Smooth muscle cell (in vitro differentiated cells): Measurements from ENCODE around the gene ZNF729. TPM values are rescaled to one million over a fixed set of nuclear protein-coding genes. Genes with fewer than 3 reads are reported as not detected.

Experiments
- DNase-seq: peaks from one replicate; lab custom pipeline; 2025; ENCODE audit not compliant: unreplicated experiment; lab: John Stamatoyannopoulos, UW
- H2AFZ ChIP-seq: fragments of 200-600 bp; sonication (generic); 2 replicates; pipeline ENCODE4 v1.6.0; 2016; ENCODE audit warnings: antibody characterized with exemption, low read depth, mild to moderate bottlenecking
- H3F3A ChIP-seq: fragments of 200-600 bp; sonication (generic); 2 replicates; pipeline ENCODE4 v1.6.0; 2017; ENCODE audit warnings: antibody characterized with exemption, low read depth
- H3K27ac ChIP-seq: fragments of 200-600 bp; sonication (generic); 2 replicates; pipeline ENCODE4 v1.5.1; 2016; ENCODE audit warnings: low read depth, mild to moderate bottlenecking
- H3K27me3 ChIP-seq: fragments of 200-600 bp; sonication (generic); 2 replicates; pipeline ENCODE4 v1.6.1; 2016; ENCODE audit warnings: low read depth, mild to moderate bottlenecking
- H3K36me3 ChIP-seq: fragments of 200-600 bp; sonication (generic); 2 replicates; pipeline ENCODE4 v1.5.1; 2016; ENCODE audit warnings: low read depth
- H3K4me1 ChIP-seq: fragments of 200-600 bp; sonication (generic); 2 replicates; pipeline ENCODE4 v1.5.1; 2016; ENCODE audit warnings: low read depth
- H3K4me2 ChIP-seq: fragments of 200-600 bp; sonication (generic); 2 replicates; pipeline ENCODE4 v1.6.0; 2016; ENCODE audit warnings: mild to moderate bottlenecking
- H3K4me3 ChIP-seq: fragments of 200-600 bp; sonication (generic); 2 replicates; pipeline ENCODE4 v1.5.1; 2016; ENCODE audit warnings: mild to moderate bottlenecking
- H3K79me2 ChIP-seq: fragments of 200-600 bp; sonication (generic); 2 replicates; pipeline ENCODE4 v1.6.0; 2016; ENCODE audit warnings: low read depth, mild to moderate bottlenecking
- H3K9ac ChIP-seq: fragments of 200-600 bp; sonication (generic); 2 replicates; pipeline ENCODE4 v1.6.0; 2016; ENCODE audit warnings: low read depth
- H3K9me3 ChIP-seq: fragments of 200-600 bp; sonication (generic); replicated peaks from 2 replicates; pipeline ENCODE4 v1.5.1; 2016; ENCODE audit warnings: low read depth
- H4K20me1 ChIP-seq: fragments of 200-600 bp; sonication (generic); 2 replicates; pipeline ENCODE4 v1.6.0; 2016; ENCODE audit warnings: low read depth
- CTCF ChIP-seq: fragments of 200-600 bp; sonication (generic); IDR thresholded peaks from 2 replicates; pipeline ENCODE4 v1.5.1; 2017; ENCODE audit warnings: borderline replicate concordance, mild to moderate bottlenecking, antibody characterized with exemption; ENCODE audit not compliant: insufficient read depth, poor library complexity, severe bottlenecking
- WGBS: methylation state at CpG from one replicate; pipeline ENCODE4 v1.1.7; 2016; ENCODE audit warnings: low lambda C conversion rate; 5-methylcytosine and 5-hydroxymethylcytosine counted together
- polyA plus RNA-seq: library from polyadenylated mRNA; unstranded; fragments of >200 nt; fragmentation: Nextera tagmentation; extraction: Ambion mirVana; gene quantifications from 2 replicates; pipeline ENCODE4 v1.2.1, GENCODE V29; 2016
- total RNA-seq: library from RNA; depleted of rRNA; stranded (reverse); fragments of >200 nt; gene quantifications from 2 replicates; pipeline ENCODE4 v1.2.3, GENCODE V29; 2014

ZNF729 gene
- total RNA-seq (not detected in 2 replicates), polyA plus RNA-seq (not detected in 2 replicates)

GRCh38 chr19:22286151-22286810 lies at the start of gene ZNF729:
Gene ZNF729, plus strand, starts transcription at chr19:22286441. Its CDS starts 85 bp downstream, at chr19:22286526.
- Histone ChIP-seq H3K27me3 (no peaks in the 10 kb centered on the region), H3K9ac (no peak within 1 kb of the TSS), H3K27ac (no peak within 1 kb of the TSS), H3F3A (no peaks in the 10 kb centered on the region), H3K36me3 (no peaks in the 10 kb centered on the region), H3K79me2 (no peaks in the 10 kb centered on the region), H4K20me1 (no peaks in the 10 kb centered on the region), H3K9me3 (no peaks in the 10 kb centered on the region), H3K4me2 (no peak within 1 kb of the TSS), H3K4me1 (no peaks in the 10 kb centered on the region), H3K4me3 (no peak within 1 kb of the TSS), H2AFZ (no peak within 1 kb of the TSS)
- no peak for DNase-seq
- WGBS = 92% methylated on average over 32 of the region's 32 CpGs
- no peak for TF ChIP-seq CTCF

GRCh38 chr19:22256856-22257255 lies 29.4 kb upstream of the ZNF729 start:
- Histone ChIP-seq H3K9ac (no peak overlapping the region), H3K4me1 (no peaks in the 10 kb centered on the region), H2AFZ (no peak overlapping the region), H3K9me3 (peaks cover 2% of the 10 kb centered on the region), H3K27ac (no peak overlapping the region), H4K20me1 (no peaks in the 10 kb centered on the region), H3K79me2 (no peaks in the 10 kb centered on the region), H3K4me3 (no peak overlapping the region), H3K36me3 (no peaks in the 10 kb centered on the region), H3K4me2 (no peak overlapping the region), H3K27me3 (no peaks in the 10 kb centered on the region), H3F3A (no peaks in the 10 kb centered on the region)
- no peak for DNase-seq
- no peak for TF ChIP-seq CTCF

GRCh38 chr19:22257381-22257780 lies 28.9 kb upstream of the ZNF729 start:
- Histone ChIP-seq H3K4me2 (no peak overlapping the region), H3K4me1 (no peaks in the 10 kb centered on the region), H4K20me1 (no peaks in the 10 kb centered on the region), H3K4me3 (no peak overlapping the region), H3K79me2 (no peaks in the 10 kb centered on the region), H3F3A (no peaks in the 10 kb centered on the region), H3K36me3 (no peaks in the 10 kb centered on the region), H3K27ac (no peak overlapping the region), H3K9ac (no peak overlapping the region), H3K9me3 (no peaks in the 10 kb centered on the region), H2AFZ (no peak overlapping the region), H3K27me3 (no peaks in the 10 kb centered on the region)
- no peak for TF ChIP-seq CTCF
- DNase-seq = no peak
- WGBS = 57% methylated on average over 2 of the region's 2 CpGs

GRCh38 chr19:22257916-22258315 lies 28.3 kb upstream of the ZNF729 start:
- no peaks in the 10 kb centered on the region for H3K9me3 ChIP-seq
- H3K4me1 ChIP-seq = no peaks in the 10 kb centered on the region
- H3F3A ChIP-seq = no peaks in the 10 kb centered on the region
- H3K27ac ChIP-seq = no peak overlapping the region
- H3K79me2 ChIP-seq = no peaks in the 10 kb centered on the region
- no peak overlapping the region for H3K4me3 ChIP-seq
- no peak for DNase-seq
- no peak for TF ChIP-seq CTCF
- H3K27me3 ChIP-seq = no peaks in the 10 kb centered on the region
- H4K20me1 ChIP-seq = no peaks in the 10 kb centered on the region
- no peak overlapping the region for H3K4me2 ChIP-seq
- H2AFZ ChIP-seq = no peak overlapping the region
- no peak overlapping the region for H3K9ac ChIP-seq
- H3K36me3 ChIP-seq = no peaks in the 10 kb centered on the region
